HG03378 (cell line): ENCODE results near the gene WNT6.
A peak's percentile ranks its signal among the peaks of the same experiment; 100 is the strongest.

Experiments
- ATAC-seq: cut with Tn5 transposase; IDR thresholded peaks from one replicate; pipeline ENCODE4 v1.9.1; 2021; ENCODE audit warnings: mild to moderate bottlenecking, moderate library complexity; ENCODE audit not compliant: unreplicated experiment

The WNT6 gene

GRCh38 chr2:218889937-218890336 lies 30.3 kb downstream of the WNT6 start:
- ATAC-seq, result no peak

GRCh38 chr2:218890369-218890768 lies 30.8 kb downstream of the WNT6 start:
- no peak for ATAC-seq

GRCh38 chr2:218891275-218892135 lies 31.9 kb downstream of the WNT6 start:
- no peak for ATAC-seq

GRCh38 chr2:218892693-218893348 lies 33.2 kb downstream of the WNT6 start:
- ATAC-seq, result peak; percentile 38

- ATAC-seq, result no peak
Measured at GRCh38 chr2:218893349-218894150, 33.9 kb downstream of the WNT6 start.

GRCh38 chr2:218894151-218894879 lies 34.7 kb downstream of the WNT6 start:
- ATAC-seq, result no peak

- no peak for ATAC-seq
Measured at GRCh38 chr2:218894880-218895157, 35.2 kb downstream of the WNT6 start.

- no peak for ATAC-seq
Measured at GRCh38 chr2:218895326-218895725, 35.7 kb downstream of the WNT6 start.

- peak; percentile 17 for ATAC-seq
Measured at GRCh38 chr2:218895759-218896500, 36.3 kb downstream of the WNT6 start.

- ATAC-seq, result peak; percentile 57
Measured at GRCh38 chr2:218896501-218897393, 37.1 kb downstream of the WNT6 start.

GRCh38 chr2:218897394-218898108 lies 37.9 kb downstream of the WNT6 start:
- ATAC-seq, result no peak

GRCh38 chr2:218898109-218898878 lies 38.7 kb downstream of the WNT6 start:
- no peak for ATAC-seq

GRCh38 chr2:218899147-218899546 lies 39.5 kb downstream of the WNT6 start:
- no peak for ATAC-seq

- ATAC-seq, result no peak
Measured at GRCh38 chr2:218902427-218902826, 42.8 kb downstream of the WNT6 start.

GRCh38 chr2:218904176-218904575 lies 44.6 kb downstream of the WNT6 start:
- ATAC-seq, result no peak

GRCh38 chr2:218908721-218909619 lies 49.4 kb downstream of the WNT6 start:
- peak; percentile 81 for ATAC-seq

GRCh38 chr2:218910741-218911140 lies 51.1 kb downstream of the WNT6 start:
- no peak for ATAC-seq
